Activated CD4-positive, alpha-beta T cell treated with anti-CD3 and anti-CD28 coated beads, Interleukin-2, amount 50 U/mL, for 4 hours (primary cell): ENCODE data around the gene STK31.
"Not testable (repeated sequence)": the region's sequence is repeated elsewhere in the genome, so short reads cannot be mapped to it uniquely, and the experiment has no call there.

Experiments
- DNase-seq, 2 experiments: peaks; one replicate each; pipeline ENCODE4 v3.0.0-alpha.2; 2020

Gene STK31

GRCh38 chr7:23713285-23714149, 3.5 kb downstream of the STK31 start:
- DNase-seq = no peak

DNA sequence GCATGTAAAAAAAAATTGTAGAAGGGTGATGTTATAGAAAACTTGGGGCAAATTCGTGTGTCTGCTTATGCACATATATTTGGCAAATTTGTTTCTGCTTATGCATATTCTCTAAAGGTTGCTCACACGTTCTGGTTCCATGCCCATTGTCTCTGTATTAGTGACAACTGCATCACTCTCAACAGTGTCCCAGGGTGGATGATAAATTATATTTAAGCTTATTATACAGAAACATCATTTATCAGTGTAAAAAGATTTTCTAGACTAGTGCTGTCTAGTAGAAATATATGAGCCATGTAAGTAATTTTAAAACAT, 4.1 kb downstream of the STK31 start:
- DNase-seq = no peak

GRCh38 chr7:23714579-23714978, 4.6 kb downstream of the STK31 start:
- no peak for DNase-seq

GRCh38 chr7:23715099-23715498, 5.1 kb downstream of the STK31 start:
- no peak for DNase-seq

DNA sequence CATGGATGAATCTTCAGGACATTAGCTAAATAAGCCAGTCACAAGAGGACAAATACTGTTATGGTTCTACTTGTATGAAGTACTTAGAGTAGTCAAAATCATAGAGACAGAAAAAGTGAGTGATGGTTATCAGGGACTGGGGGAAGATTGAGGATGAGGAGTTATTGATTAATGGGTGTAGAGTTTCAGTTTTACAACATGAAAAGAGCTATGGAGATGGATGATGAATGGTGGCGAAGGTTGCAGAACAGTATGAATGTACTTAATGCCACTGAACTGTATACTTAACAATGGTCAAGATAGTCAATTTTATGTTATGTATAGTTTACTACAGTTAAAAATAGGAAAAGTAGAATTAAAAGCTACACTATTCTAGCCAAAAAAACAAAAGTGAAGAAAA, 7.8 kb downstream of the STK31 start:
- no peak for DNase-seq

DNA sequence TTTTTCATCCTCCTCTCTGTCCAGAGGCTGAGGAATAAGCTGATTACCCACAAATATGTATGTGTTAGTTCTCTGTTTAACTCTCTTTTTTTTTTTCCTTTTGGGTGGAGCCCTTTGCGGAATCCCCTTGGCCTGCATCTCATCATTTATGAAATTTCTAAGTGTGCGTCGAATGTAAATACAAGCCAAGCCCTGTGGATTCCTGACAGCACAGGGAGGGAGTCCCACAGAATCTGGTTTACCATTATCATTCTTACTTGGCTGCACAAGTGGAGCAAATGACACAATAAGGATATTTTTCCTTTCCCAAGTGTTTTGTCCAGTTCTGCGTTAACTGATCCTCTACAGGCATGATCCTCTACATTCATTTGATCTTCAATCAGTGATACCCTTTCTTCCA, 11.4 kb downstream of the STK31 start:
- no peak for DNase-seq

GRCh38 chr7:23722587-23723216, 12.7 kb downstream of the STK31 start:
- DNase-seq = not testable (repeated sequence)

- DNase-seq = not testable (repeated sequence)
Measured at GRCh38 chr7:23724113-23724512, 14.1 kb downstream of the STK31 start.

- DNase-seq = no peak
Measured at GRCh38 chr7:23742051-23742450, 32.0 kb downstream of the STK31 start.

DNA sequence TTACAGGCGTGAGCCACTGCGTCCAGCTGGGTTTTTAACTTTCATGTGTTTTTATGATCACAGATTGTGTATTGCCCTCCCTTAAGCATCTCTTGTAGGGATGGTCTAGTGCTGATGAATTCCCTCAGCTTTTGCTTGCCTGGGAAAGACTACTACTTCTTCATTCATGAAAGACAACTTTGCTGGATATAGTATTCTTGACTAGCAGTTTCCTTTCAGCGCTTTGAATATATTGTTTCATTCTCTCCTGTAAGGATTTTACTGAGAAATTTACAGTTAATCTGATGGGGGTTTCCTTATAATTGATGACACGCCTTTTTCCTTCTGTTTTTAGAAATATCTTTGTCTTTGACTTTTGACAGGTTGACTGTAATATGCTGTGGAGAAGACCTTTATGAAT, 33.2 kb downstream of the STK31 start:
- no peak for DNase-seq

DNA sequence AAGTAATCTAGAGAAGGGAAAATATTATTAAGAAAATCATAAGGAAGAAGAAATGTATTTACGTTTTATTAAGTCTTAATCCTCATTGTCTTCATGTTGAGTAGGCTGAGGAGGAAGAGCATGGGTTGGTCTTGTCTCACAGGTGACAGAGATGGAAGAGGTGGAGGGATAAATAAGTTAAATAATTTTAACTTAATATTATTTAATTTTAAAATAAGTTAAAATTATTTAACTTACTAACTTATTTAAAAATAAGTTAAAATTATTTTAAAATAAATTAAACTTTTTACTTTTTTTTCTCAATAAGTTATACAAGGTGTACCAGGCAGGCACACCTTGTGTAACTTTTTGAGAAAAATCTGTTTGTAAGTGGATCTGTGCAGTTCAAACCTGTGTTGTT, 36.6 kb downstream of the STK31 start:
- no peak for DNase-seq

DNA sequence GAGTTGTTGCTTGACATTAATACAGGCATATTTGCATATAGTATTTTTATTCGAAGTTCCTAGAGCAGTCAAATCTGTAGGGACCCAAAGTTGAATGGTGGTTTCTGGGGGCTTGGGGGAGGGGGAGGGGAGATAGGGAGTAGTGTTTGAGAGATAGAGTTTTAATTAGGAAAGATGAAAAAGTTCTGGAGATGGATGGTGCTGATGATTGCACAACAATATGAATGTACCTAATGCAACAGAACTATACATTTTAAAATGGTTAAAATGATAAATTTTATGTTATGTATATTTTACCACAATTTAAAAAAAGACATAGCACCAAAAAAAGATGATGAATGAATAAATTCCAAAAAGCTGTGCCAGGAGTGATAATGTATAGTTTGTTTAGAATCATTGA, 41.8 kb downstream of the STK31 start:
- no peak for DNase-seq

DNA sequence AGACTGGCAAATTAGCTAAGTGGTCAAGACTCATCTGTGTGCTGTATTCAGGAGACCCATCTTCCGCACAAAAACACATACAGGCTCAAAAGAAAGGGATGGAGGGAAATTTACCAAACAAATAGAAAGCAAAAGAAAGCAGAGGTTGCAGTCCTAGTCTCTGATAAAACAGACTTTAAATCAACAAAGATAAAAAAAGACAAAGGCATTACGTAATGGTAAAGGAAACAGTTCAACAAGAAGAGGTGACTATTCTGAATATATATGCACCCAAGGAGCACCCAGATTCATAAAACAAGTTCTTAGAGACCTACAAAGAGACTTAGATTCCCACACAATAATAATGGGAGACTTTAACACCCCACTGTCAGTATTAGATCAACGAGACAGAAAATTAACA, 48.8 kb downstream of the STK31 start:
- not testable (repeated sequence) for DNase-seq

- DNase-seq = no peak
Measured at GRCh38 chr7:23759671-23760391, 49.8 kb downstream of the STK31 start.

DNA sequence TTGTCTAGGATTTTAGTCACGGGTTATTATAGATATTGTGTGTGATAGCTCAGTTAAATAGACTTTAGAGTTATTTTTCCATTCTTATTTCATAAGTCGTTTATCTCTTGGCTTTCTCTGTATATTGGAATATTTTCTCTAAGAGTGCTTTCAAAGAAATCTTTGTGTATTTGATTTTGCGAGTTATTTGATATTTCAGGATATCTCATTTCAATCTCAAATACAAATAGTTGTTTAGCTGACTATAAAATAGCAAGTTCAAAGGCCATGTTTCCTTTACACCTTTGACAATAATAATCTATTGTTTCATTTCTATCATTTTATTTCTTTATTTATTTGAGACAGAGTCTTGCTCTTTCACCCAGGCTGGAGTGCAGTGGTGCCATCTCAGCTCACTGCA, 55.9 kb downstream of the STK31 start:
- DNase-seq = no peak

DNA sequence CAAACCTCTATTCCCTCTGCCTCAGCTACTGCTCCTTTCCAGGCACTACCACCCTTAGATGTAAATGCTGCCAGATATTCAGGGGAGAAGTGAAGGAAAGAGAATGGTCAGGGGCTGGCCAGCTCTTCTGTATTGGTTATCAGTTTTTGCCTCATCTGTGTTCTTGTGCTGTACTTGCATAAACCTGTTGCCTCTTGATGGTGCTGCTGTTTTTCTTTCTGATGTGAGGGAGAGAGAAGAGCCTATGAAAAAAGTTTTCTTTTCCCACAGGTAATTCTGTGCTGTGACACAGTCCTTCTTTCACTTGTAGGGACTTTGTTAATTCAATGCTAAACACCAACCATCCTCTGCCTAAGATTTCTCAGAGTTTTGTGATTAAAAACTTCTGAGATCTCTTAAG, 57.5 kb downstream of the STK31 start:
- no peak for DNase-seq

- DNase-seq = no peak
Measured at GRCh38 chr7:23768022-23768421, 58.0 kb downstream of the STK31 start.

DNA sequence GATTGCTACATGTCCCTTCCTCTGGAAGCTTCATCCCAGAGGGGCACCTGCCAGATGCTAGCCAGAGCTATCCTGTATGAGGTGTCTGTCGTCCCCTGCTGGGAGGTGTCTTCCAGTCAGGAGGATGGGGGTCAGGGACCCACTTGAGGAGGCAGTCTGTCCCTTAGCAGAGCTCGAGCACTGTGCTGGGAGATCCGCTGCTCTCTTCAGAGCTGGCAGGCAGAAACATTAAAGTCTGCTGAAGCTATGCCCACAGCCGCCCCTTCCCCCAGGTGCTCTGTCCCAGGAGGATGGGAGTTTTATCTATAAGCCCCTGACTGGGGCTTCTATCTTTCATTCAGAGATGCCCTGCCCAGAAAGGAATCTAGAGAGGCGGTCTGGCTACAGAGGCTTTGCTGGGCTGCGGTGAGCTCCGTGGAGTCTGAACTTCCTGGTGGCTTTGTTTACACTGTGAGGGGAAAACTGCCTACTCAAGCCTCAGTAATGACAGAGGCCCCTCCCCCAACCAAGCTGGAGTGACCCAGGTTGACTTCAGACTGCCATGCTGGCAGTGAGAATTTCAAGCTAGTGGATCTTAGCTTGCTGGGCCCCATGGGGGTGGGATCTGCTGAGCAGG, 69.3 kb downstream of the STK31 start:
- not testable (repeated sequence) for DNase-seq

DNA sequence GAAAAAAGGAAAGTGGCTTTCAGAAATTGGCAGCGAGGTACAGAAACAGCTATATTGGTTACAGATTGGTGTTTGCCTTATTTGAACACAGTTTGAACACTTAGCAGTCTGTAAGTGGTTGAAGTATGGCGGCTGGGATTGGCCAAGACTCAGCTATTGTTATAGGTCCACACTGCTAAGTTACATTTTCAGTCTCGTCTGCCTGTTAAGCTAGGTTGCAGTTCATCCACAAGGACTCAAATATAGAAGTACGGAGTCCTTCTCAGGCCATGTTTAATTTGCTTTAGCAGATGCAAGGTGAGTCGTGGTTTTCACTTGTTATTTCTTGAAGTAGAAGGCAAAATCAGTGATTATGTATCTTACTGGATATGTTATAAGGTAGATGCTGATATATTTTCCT, 73.1 kb downstream of the STK31 start:
- DNase-seq = no peak

DNA sequence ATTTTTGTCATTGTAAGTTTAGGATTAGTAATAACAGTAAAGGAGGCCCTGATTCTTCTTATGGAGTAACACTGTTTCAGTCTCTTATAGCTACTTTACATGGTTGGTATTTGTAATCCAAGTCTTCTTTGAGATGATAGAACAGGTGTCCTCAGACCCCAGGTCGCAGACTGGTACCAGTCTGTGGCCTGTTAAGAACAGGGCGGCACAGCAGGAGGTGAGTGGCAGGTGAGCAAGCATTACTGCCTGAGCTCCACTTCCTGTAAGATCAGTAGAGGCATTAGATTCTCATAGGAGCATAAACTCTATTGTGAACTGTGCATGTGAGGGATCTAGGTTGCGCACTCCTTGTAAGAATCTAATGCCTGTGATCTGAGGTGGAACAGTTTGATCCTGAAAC, 77.3 kb downstream of the STK31 start:
- DNase-seq = no peak

- no peak for DNase-seq
Measured at GRCh38 chr7:23788843-23789242, 78.8 kb downstream of the STK31 start.

DNA sequence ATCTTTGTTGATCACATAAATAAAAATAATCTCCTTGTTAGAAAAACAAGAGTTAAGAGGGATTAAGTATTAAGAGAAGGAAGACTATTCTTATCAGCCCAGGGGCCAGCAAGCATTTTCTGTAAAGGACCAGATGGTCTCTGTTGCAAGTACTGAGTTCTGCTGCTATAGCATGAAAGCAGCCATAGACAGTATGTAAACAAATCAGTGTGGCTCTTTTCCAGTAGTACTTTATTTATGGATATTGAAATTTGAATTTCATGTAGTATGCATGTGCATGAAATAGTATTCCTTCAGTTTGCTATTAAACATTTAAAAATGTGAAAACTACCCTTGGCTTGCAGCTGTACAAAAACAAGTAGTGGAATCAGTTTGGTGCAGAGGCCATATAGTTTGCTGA, 81.7 kb downstream of the STK31 start:
- no peak for DNase-seq

DNA sequence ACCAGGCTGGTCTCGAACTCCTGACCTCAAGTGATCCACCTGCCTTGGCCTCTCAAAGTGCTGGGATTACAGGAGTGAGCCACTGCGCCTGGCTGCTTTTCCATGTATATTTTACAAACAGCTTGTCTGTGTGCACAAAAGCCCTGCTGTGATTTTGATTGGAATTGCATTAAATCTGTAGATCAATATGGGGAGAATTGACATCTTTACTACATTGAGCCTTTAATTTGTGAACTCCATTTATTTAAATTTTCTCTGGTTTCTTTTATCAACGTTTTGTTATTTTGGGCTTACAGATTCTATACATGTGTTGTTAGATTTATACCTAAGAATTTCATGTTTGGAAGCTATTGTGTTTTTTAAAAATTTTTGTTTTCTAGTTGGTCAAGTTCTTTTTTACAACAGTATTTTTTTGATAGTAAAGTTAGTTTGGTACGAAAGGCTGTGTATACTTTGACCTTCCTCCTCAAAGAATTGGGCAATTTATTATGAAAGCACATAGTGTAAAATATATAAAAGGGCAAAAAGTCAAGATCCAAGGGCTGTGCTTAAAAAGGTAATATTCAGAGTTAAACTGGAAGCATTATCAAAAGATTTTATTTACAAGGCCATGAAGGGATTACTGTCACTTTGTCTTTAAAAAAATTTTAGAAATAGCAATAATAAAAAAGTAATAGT, 92.8 kb downstream of the STK31 start:
- no peak for DNase-seq
